HepG2 (cell line): ENCODE results near the gene SLC4A9. TPM values are rescaled to one million over a fixed set of nuclear protein-coding genes. Genes with fewer than 3 reads are reported as not detected.

Experiments used
- ATAC-seq: fragments of 200-7000 bp; cut with Tn5 transposase; 3 replicates; pipeline ENCODE4 v1.9.1; 2020; ENCODE audit warnings: mild to moderate bottlenecking, moderate library complexity
- BruUV-seq: library from RNA; stranded (reverse); fragments of 400-500 nt; replicated peaks from 2 replicates; lab custom pipeline; 2021; lab: Mats Ljungman, UMichigan
- CTCF ChIA-PET: fragments of 300-600 bp; formaldehyde crosslinking; extraction: SDS; loops from one replicate; lab custom pipeline; 2021; ENCODE audit warnings: low total read pairs, inconsistent platforms, low intra/inter-chr PET ratio; lab: Yijun Ruan, JAX
- POLR2A ChIA-PET: fragments of 350-600 bp; sonication (Branson Sonifier 250); formaldehyde crosslinking; loops from one replicate; lab custom pipeline; 2020; ENCODE audit warnings: antibody characterized with exemption, inconsistent platforms; lab: Yijun Ruan, JAX
- DNase-seq: peaks from one replicate; pipeline ENCODE4 v3.0.0-alpha.2; 2015; ENCODE audit warnings: low spot score
- FAIRE-seq: peaks from 3 replicates; lab custom pipeline; 2011; peaks lifted over from hg19 to GRCh38; lab: Jason Lieb, UNC
- H2AFZ ChIP-seq: one replicate; pipeline ENCODE4 v1.6.1; 2011; ENCODE audit warnings: low read length, inconsistent platforms
- H3K27ac ChIP-seq: fragments of 300-600 bp; 3 replicates; pipeline ENCODE4 v1.8.0; 2011; ENCODE audit warnings: mixed run types, mild to moderate bottlenecking, mixed read lengths, low read length, inconsistent platforms; ENCODE audit not compliant: insufficient read depth; ENCODE audit errors: extremely low read length
- H3K27me3 ChIP-seq, 2 experiments: fragments of 200-600 bp in 1 of 2; 2 replicates in 1 of 2; 3 replicates in 1 of 2; pipeline versions ENCODE4 v1.6.0 to v1.8.0; 2011; ENCODE audit warnings: low read length in 2 of 2, mild to moderate bottlenecking in 2 of 2, moderate library complexity in 2 of 2, inconsistent platforms in 1 of 2; ENCODE audit not compliant: insufficient read depth in 2 of 2, control insufficient read depth in 1 of 2
- H3K36me3 ChIP-seq, 2 experiments: fragments of 200-600 bp in 1 of 2; replicated peaks in 1 of 2; 2 replicates in 1 of 2; 3 replicates in 1 of 2; pipeline versions ENCODE4 v1.5.1 to v1.8.0; 2011; ENCODE audit warnings: low read length in 2 of 2, inconsistent platforms in 1 of 2; ENCODE audit not compliant: insufficient read depth in 2 of 2, control insufficient read depth in 1 of 2
- H3K4me1 ChIP-seq: 2 replicates; pipeline ENCODE4 v1.5.1; 2012; ENCODE audit warnings: low read length, inconsistent platforms; ENCODE audit not compliant: insufficient read depth
- H3K4me2 ChIP-seq: 2 replicates; pipeline ENCODE4 v1.6.0; 2011; ENCODE audit warnings: low read depth, low read length, inconsistent platforms
- H3K4me3 ChIP-seq, 3 experiments: fragments of 200-600 bp in 1 of 3; sonication (generic), shearing (Covaris generic) in 1 of 3; replicated peaks in 1 of 3; 2 replicates each; pipeline ENCODE4 v1.5.1; 2011 to 2016; ENCODE audit warnings: low read length in 3 of 3, inconsistent platforms in 2 of 3, low read depth in 2 of 3, mild to moderate bottlenecking in 2 of 3, control low read depth in 1 of 3, mixed read lengths in 1 of 3; ENCODE audit not compliant: insufficient read depth in 1 of 3
- H3K79me2 ChIP-seq: one replicate; pipeline ENCODE4 v1.6.1; 2011; ENCODE audit warnings: low read length, inconsistent platforms; ENCODE audit not compliant: insufficient read depth
- H3K9ac ChIP-seq: 2 replicates; pipeline ENCODE4 v1.6.0; 2011; ENCODE audit warnings: mild to moderate bottlenecking, low read depth, low read length, inconsistent platforms; ENCODE audit not compliant: insufficient read depth
- H3K9me3 ChIP-seq: 2 replicates; pipeline ENCODE4 v1.5.1; 2012; ENCODE audit warnings: mild to moderate bottlenecking, low read length
- H4K20me1 ChIP-seq: 2 replicates; pipeline ENCODE4 v1.6.0; 2011; ENCODE audit warnings: inconsistent platforms, mild to moderate bottlenecking, low read length, moderate library complexity; ENCODE audit not compliant: insufficient read depth
- ATM ChIP-seq: fragments of 450-650 bp; IDR thresholded peaks from 2 replicates; pipeline ENCODE4 v1.7.1; 2017; ENCODE audit warnings: mild to moderate bottlenecking, borderline replicate concordance
- JUND ChIP-seq: sonication (generic); formaldehyde crosslinking; IDR thresholded peaks from 2 replicates; pipeline ENCODE4 v1.8.0; 2022; ENCODE audit warnings: mild to moderate bottlenecking, missing genetic modification reagents
- KAT7 ChIP-seq: IDR thresholded peaks from 2 replicates; pipeline ENCODE4 v1.6.1; 2018; ENCODE audit warnings: borderline replicate concordance, missing compliant biosample characterization
- KDM2A ChIP-seq: sonication (generic); formaldehyde crosslinking; IDR thresholded peaks from 2 replicates; pipeline ENCODE4 v1.4.0; 2020; ENCODE audit warnings: low read depth, missing genetic modification reagents, borderline replicate concordance
- PAXIP1 ChIP-seq: sonication (generic); formaldehyde crosslinking; conservative IDR thresholded peaks from 2 replicates; pipeline ENCODE4 v1.4.0; 2020; ENCODE audit warnings: mild to moderate bottlenecking, missing genetic modification reagents, moderate library complexity
- PPARG ChIP-seq: conservative IDR thresholded peaks from 2 replicates; pipeline ENCODE4 v1.6.1; 2016; ENCODE audit warnings: missing biosample characterization, missing genetic modification reagents
- REPIN1 ChIP-seq: sonication (generic); formaldehyde crosslinking; IDR thresholded peaks from 2 replicates; pipeline ENCODE4 v1.8.0; 2022; ENCODE audit warnings: missing genetic modification reagents, low read depth, mild to moderate bottlenecking, borderline replicate concordance
- ZFP36 ChIP-seq: fragments of 150-350 bp; IDR thresholded peaks from 2 replicates; pipeline ENCODE4 v1.6.1; 2018; ENCODE audit warnings: borderline replicate concordance, low read length, low read depth; ENCODE audit not compliant: partially characterized antibody
- ZFP82 ChIP-seq: sonication (generic); formaldehyde crosslinking; IDR thresholded peaks from 2 replicates; pipeline ENCODE4 v1.5.1; 2020; ENCODE audit warnings: mild to moderate bottlenecking, missing genetic modification reagents, borderline replicate concordance
- ZKSCAN8 ChIP-seq: IDR thresholded peaks from 2 replicates; pipeline ENCODE4 v1.6.1; 2016; ENCODE audit warnings: borderline replicate concordance, missing genetic modification reagents, missing compliant biosample characterization
- ZNF329 ChIP-seq: sonication (generic); formaldehyde crosslinking; IDR thresholded peaks from 2 replicates; pipeline ENCODE4 v1.9.0; 2021; ENCODE audit warnings: low read depth, mild to moderate bottlenecking, missing genetic modification reagents
- ZNF562 ChIP-seq: sonication (generic); formaldehyde crosslinking; IDR thresholded peaks from 2 replicates; pipeline ENCODE4 v1.8.0; 2022; ENCODE audit warnings: missing genetic modification reagents, borderline replicate concordance
- ZNF598 ChIP-seq: sonication (generic); formaldehyde crosslinking; IDR thresholded peaks from 2 replicates; pipeline ENCODE4 v1.5.1; 2020; ENCODE audit warnings: mild to moderate bottlenecking, missing genetic modification reagents, borderline replicate concordance
- ZNF629 ChIP-seq: sonication (generic); formaldehyde crosslinking; conservative IDR thresholded peaks from 2 replicates; pipeline ENCODE4 v1.5.0; 2020; ENCODE audit warnings: missing genetic modification reagents
- ZNF883 ChIP-seq: sonication (generic); formaldehyde crosslinking; IDR thresholded peaks from 2 replicates; pipeline ENCODE4 v1.5.1; 2020; ENCODE audit warnings: mild to moderate bottlenecking, missing genetic modification reagents; ENCODE audit errors: not compliant biosample characterization
- WGBS: methylation state at CpG from one replicate; pipeline ENCODE4 v1.1.6; 2017; ENCODE audit warnings: low lambda C conversion rate; 5-methylcytosine and 5-hydroxymethylcytosine counted together
- in situ Hi-C: cut with HindIII; loops from 2 replicates; pipeline ENCODE4 v1.10.0; 2017; ENCODE audit warnings: low pct_unique_long_range_greater_than_20kb; ENCODE audit not compliant: extremely low pct_ligation_motif_present
- intact Hi-C: fragments of 100-400 bp; cut with micrococcal nuclease; formaldehyde crosslinking; loops from one replicate; pipeline ENCODE4 v1.10.0; 2022; ENCODE audit not compliant: unreplicated experiment
- polyA plus RNA-seq, 8 experiments: library from polyadenylated mRNA; depleted of rRNA in 3 of 8; stranded (reverse) in 7 of 8; unstranded in 1 of 8; fragments of >200 nt; fragmentation: Illumina TruSeq in 4 of 8; extraction: Trizol in 4 of 8; gene quantifications; 2 replicates each; pipeline versions ENCODE4 v1.2.1 to v1.2.3, GENCODE V29; 2011 to 2016; ENCODE audit warnings: low read depth in 4 of 8, missing spikeins in 1 of 8, mixed read lengths in 1 of 8; ENCODE audit not compliant: insufficient read depth in 1 of 8
- total RNA-seq, 5 experiments: library from RNA; depleted of rRNA; stranded (reverse); fragments of >200 nt; fragmentation: Illumina TruSeq; extraction: Trizol; gene quantifications; 2 replicates each; pipeline ENCODE4 v1.2.3, GENCODE V29; 2016; ENCODE audit warnings: low read depth in 1 of 5

Gene SLC4A9
- total and polyA plus RNA-seq, 2 of the 13 experiments (the other 11 are each of a cell fraction or from before 2014, with no cell fraction given), result not detected

GRCh38 chr5:140423609-140424008 lies 63.6 kb downstream of the SLC4A9 start:
- no peak for TF ChIP-seq REPIN1 (CRISPR knock-in tag)
- TF ChIP-seq KDM2A, result no peak
- no peak for TF ChIP-seq ATM
- TF ChIP-seq PAXIP1, result no peak
- TF ChIP-seq ZKSCAN8 (CRISPR knock-in tag), result no peak
- no peak for TF ChIP-seq PPARG (CRISPR knock-in tag)
- TF ChIP-seq ZNF329 (CRISPR knock-in tag), result no peak
- no peak for TF ChIP-seq ZNF562 (CRISPR knock-in tag)
- TF ChIP-seq ZFP82 (CRISPR knock-in tag), result no peak
- no peak for TF ChIP-seq ZNF883 (CRISPR knock-in tag)
- TF ChIP-seq JUND (CRISPR knock-in tag), result no peak
- no peak for TF ChIP-seq ZNF598 (CRISPR knock-in tag)
- no peak for TF ChIP-seq ZNF629 (CRISPR knock-in tag)
- TF ChIP-seq ZFP36, result no peak
- no peak for TF ChIP-seq KAT7
- intact Hi-C loops, result no loop called here
- no peak overlapping the region for H3K4me3 ChIP-seq
- WGBS, result 97% methylated on average over 2 of the region's 2 CpGs
- no peak overlapping the region for H3K4me2 ChIP-seq
- peaks cover 36% of the 10 kb centered on the region for H3K4me1 ChIP-seq
- H3K27ac ChIP-seq, result no peak overlapping the region
- H3K79me2 ChIP-seq, result peaks cover 78% of the 10 kb centered on the region
- POLR2A ChIA-PET, result no interaction called here
- no TSS peak for BruUV-seq
- CTCF ChIA-PET, result no interaction called here
- H3K9me3 ChIP-seq, result no peaks in the 10 kb centered on the region
- DNase-seq (no peak), FAIRE-seq (no peak), ATAC-seq (no peak)
- H2AFZ ChIP-seq, result no peak overlapping the region
- peaks cover 61% of the 10 kb centered on the region for H4K20me1 ChIP-seq
- no peaks in the 10 kb centered on the region for H3K27me3 ChIP-seq
- H3K36me3 ChIP-seq, result peaks cover 0 to 11% of the 10 kb centered on the region in 2 experiments; a peak in 1 of 5 replicates
- in situ Hi-C loops, result no loop called here
- no peak overlapping the region for H3K9ac ChIP-seq
